SK-N-SH (cell line): ENCODE results near the gene FGGY.

Experiments used
- CTCF ChIP-seq: fragments of 200-600 bp; sonication (generic); IDR thresholded peaks from 2 replicates; pipeline ENCODE4 v1.6.1; 2017; ENCODE audit warnings: antibody characterized with exemption, mild to moderate bottlenecking, moderate library complexity
- RAD21 ChIP-seq: IDR thresholded peaks from 2 replicates; pipeline ENCODE4 v1.6.1; 2012; ENCODE audit warnings: mild to moderate bottlenecking, low read length
- TAF1 ChIP-seq: IDR thresholded peaks from 2 replicates; pipeline ENCODE4 v1.6.1; 2012; ENCODE audit warnings: low read depth, mild to moderate bottlenecking, low read length, moderate library complexity, borderline replicate concordance

DNA sequence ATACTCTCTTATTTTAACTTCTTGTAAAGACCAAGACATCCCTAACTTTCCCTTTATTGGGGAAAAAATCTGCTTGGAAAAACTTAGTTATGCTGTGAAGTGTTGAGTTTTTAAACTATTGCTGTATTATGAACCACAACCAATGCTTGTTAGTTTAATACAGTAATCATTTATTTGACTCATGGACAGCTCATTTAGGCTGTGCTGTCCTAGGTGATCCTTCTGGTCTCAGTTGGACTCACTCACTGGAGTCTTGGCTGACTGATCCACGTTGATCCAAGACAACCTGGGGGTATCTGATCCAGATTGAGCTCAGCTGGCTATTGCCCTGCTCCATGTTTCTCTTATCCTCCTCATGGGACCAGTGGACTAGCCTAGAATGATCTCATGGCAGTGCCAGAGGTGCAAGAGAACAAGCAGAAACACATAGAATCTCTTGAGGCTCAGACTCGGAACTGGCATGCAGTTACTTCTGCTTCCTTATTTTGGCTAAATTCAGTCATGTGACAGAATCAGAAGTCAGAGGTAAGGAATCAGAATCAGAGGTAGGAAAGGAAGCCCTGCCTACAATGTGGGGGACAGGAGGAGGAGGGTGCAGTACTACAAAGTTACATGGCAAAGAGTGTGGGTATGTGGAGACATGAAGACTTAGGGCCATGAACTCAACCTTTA lies 156.5 kb downstream of the FGGY start:
- no peak for TF ChIP-seq TAF1
- TF ChIP-seq RAD21: no peak
- TF ChIP-seq CTCF: no peak
